HepG2 (cell line): Measurements from ENCODE around the gene CD180. TPM values are rescaled to one million over a fixed set of nuclear protein-coding genes. Genes with fewer than 3 reads are reported as not detected.

Experiments
- ATAC-seq: fragments of 200-7000 bp; cut with Tn5 transposase; 3 replicates; pipeline ENCODE4 v1.9.1; 2020; ENCODE audit warnings: mild to moderate bottlenecking, moderate library complexity
- BruUV-seq: library from RNA; stranded (reverse); fragments of 400-500 nt; replicated peaks from 2 replicates; lab custom pipeline; 2021; lab: Mats Ljungman, UMichigan
- CTCF ChIA-PET: fragments of 300-600 bp; formaldehyde crosslinking; extraction: SDS; loops from one replicate; lab custom pipeline; 2021; ENCODE audit warnings: low total read pairs, inconsistent platforms, low intra/inter-chr PET ratio; lab: Yijun Ruan, JAX
- POLR2A ChIA-PET: fragments of 350-600 bp; sonication (Branson Sonifier 250); formaldehyde crosslinking; loops from one replicate; lab custom pipeline; 2020; ENCODE audit warnings: antibody characterized with exemption, inconsistent platforms; lab: Yijun Ruan, JAX
- DNase-seq: peaks from one replicate; pipeline ENCODE4 v3.0.0-alpha.2; 2015; ENCODE audit warnings: low spot score
- FAIRE-seq: peaks from 3 replicates; lab custom pipeline; 2011; peaks lifted over from hg19 to GRCh38; lab: Jason Lieb, UNC
- H2AFZ ChIP-seq: one replicate; pipeline ENCODE4 v1.6.1; 2011; ENCODE audit warnings: low read length, inconsistent platforms
- H3K27ac ChIP-seq: fragments of 300-600 bp; 3 replicates; pipeline ENCODE4 v1.8.0; 2011; ENCODE audit warnings: mixed run types, mild to moderate bottlenecking, mixed read lengths, low read length, inconsistent platforms; ENCODE audit not compliant: insufficient read depth; ENCODE audit errors: extremely low read length
- H3K27me3 ChIP-seq, 2 experiments: fragments of 200-600 bp in 1 of 2; 2 replicates in 1 of 2; 3 replicates in 1 of 2; pipeline versions ENCODE4 v1.6.0 to v1.8.0; 2011; ENCODE audit warnings: low read length in 2 of 2, mild to moderate bottlenecking in 2 of 2, moderate library complexity in 2 of 2, inconsistent platforms in 1 of 2; ENCODE audit not compliant: insufficient read depth in 2 of 2, control insufficient read depth in 1 of 2
- H3K36me3 ChIP-seq, 2 experiments: fragments of 200-600 bp in 1 of 2; replicated peaks in 1 of 2; 2 replicates in 1 of 2; 3 replicates in 1 of 2; pipeline versions ENCODE4 v1.5.1 to v1.8.0; 2011; ENCODE audit warnings: low read length in 2 of 2, inconsistent platforms in 1 of 2; ENCODE audit not compliant: insufficient read depth in 2 of 2, control insufficient read depth in 1 of 2
- H3K4me1 ChIP-seq: 2 replicates; pipeline ENCODE4 v1.5.1; 2012; ENCODE audit warnings: low read length, inconsistent platforms; ENCODE audit not compliant: insufficient read depth
- H3K4me2 ChIP-seq: 2 replicates; pipeline ENCODE4 v1.6.0; 2011; ENCODE audit warnings: low read depth, low read length, inconsistent platforms
- H3K4me3 ChIP-seq, 3 experiments: fragments of 200-600 bp in 1 of 3; sonication (generic), shearing (Covaris generic) in 1 of 3; replicated peaks in 1 of 3; 2 replicates each; pipeline ENCODE4 v1.5.1; 2011 to 2016; ENCODE audit warnings: low read length in 3 of 3, inconsistent platforms in 2 of 3, low read depth in 2 of 3, mild to moderate bottlenecking in 2 of 3, control low read depth in 1 of 3, mixed read lengths in 1 of 3; ENCODE audit not compliant: insufficient read depth in 1 of 3
- H3K79me2 ChIP-seq: one replicate; pipeline ENCODE4 v1.6.1; 2011; ENCODE audit warnings: low read length, inconsistent platforms; ENCODE audit not compliant: insufficient read depth
- H3K9ac ChIP-seq: 2 replicates; pipeline ENCODE4 v1.6.0; 2011; ENCODE audit warnings: mild to moderate bottlenecking, low read depth, low read length, inconsistent platforms; ENCODE audit not compliant: insufficient read depth
- H3K9me3 ChIP-seq: 2 replicates; pipeline ENCODE4 v1.5.1; 2012; ENCODE audit warnings: mild to moderate bottlenecking, low read length
- H4K20me1 ChIP-seq: 2 replicates; pipeline ENCODE4 v1.6.0; 2011; ENCODE audit warnings: inconsistent platforms, mild to moderate bottlenecking, low read length, moderate library complexity; ENCODE audit not compliant: insufficient read depth
- KDM1A ChIP-seq: IDR thresholded peaks from 2 replicates; pipeline ENCODE4 v1.6.1; 2016; ENCODE audit warnings: missing compliant biosample characterization
- PITX1 ChIP-seq: sonication (generic); formaldehyde crosslinking; IDR thresholded peaks from 2 replicates; pipeline ENCODE4 v1.5.1; 2020; ENCODE audit warnings: mild to moderate bottlenecking, missing genetic modification reagents
- RAD51 ChIP-seq: fragments of 450-650 bp; IDR thresholded peaks from 2 replicates; pipeline ENCODE4 v1.6.1; 2016; ENCODE audit warnings: borderline replicate concordance
- SMYD3 ChIP-seq: sonication (generic); formaldehyde crosslinking; IDR thresholded peaks from 2 replicates; pipeline ENCODE4 v1.8.1; 2023; ENCODE audit warnings: mild to moderate bottlenecking, missing genetic modification reagents
- ZFP36L1 ChIP-seq: sonication (generic); formaldehyde crosslinking; IDR thresholded peaks from 2 replicates; pipeline ENCODE4 v1.8.0; 2022; ENCODE audit warnings: mild to moderate bottlenecking, missing genetic modification reagents, moderate library complexity
- ZFP82 ChIP-seq: sonication (generic); formaldehyde crosslinking; IDR thresholded peaks from 2 replicates; pipeline ENCODE4 v1.5.1; 2020; ENCODE audit warnings: mild to moderate bottlenecking, missing genetic modification reagents, borderline replicate concordance
- ZNF225 ChIP-seq: sonication (generic); formaldehyde crosslinking; IDR thresholded peaks from 2 replicates; pipeline ENCODE4 v1.4.0; 2020; ENCODE audit warnings: mild to moderate bottlenecking, missing genetic modification reagents
- ZNF558 ChIP-seq: sonication (generic); formaldehyde crosslinking; IDR thresholded peaks from 2 replicates; pipeline ENCODE4 v1.9.0; 2022; ENCODE audit warnings: mild to moderate bottlenecking, missing genetic modification reagents, borderline replicate concordance
- ZNF674 ChIP-seq: sonication (generic); formaldehyde crosslinking; IDR thresholded peaks from 2 replicates; pipeline ENCODE4 v1.5.0; 2020; ENCODE audit warnings: low read depth, mild to moderate bottlenecking, missing genetic modification reagents
- WGBS: methylation state at CpG from one replicate; pipeline ENCODE4 v1.1.6; 2017; ENCODE audit warnings: low lambda C conversion rate; 5-methylcytosine and 5-hydroxymethylcytosine counted together
- in situ Hi-C: cut with HindIII; loops from 2 replicates; pipeline ENCODE4 v1.10.0; 2017; ENCODE audit warnings: low pct_unique_long_range_greater_than_20kb; ENCODE audit not compliant: extremely low pct_ligation_motif_present
- intact Hi-C: fragments of 100-400 bp; cut with micrococcal nuclease; formaldehyde crosslinking; loops from one replicate; pipeline ENCODE4 v1.10.0; 2022; ENCODE audit not compliant: unreplicated experiment
- polyA plus RNA-seq, 8 experiments: library from polyadenylated mRNA; depleted of rRNA in 3 of 8; stranded (reverse) in 7 of 8; unstranded in 1 of 8; fragments of >200 nt; fragmentation: Illumina TruSeq in 4 of 8; extraction: Trizol in 4 of 8; gene quantifications; 2 replicates each; pipeline versions ENCODE4 v1.2.1 to v1.2.3, GENCODE V29; 2011 to 2016; ENCODE audit warnings: low read depth in 4 of 8, missing spikeins in 1 of 8, mixed read lengths in 1 of 8; ENCODE audit not compliant: insufficient read depth in 1 of 8
- total RNA-seq, 5 experiments: library from RNA; depleted of rRNA; stranded (reverse); fragments of >200 nt; fragmentation: Illumina TruSeq; extraction: Trizol; gene quantifications; 2 replicates each; pipeline ENCODE4 v1.2.3, GENCODE V29; 2016; ENCODE audit warnings: low read depth in 1 of 5
- TF ChIP-seq, protein P1 (sequence below): sonication (generic); formaldehyde crosslinking; conservative IDR thresholded peaks from 2 replicates; pipeline ENCODE4 v1.4.0; 2020; ENCODE audit warnings: missing genetic modification reagents
- TF ChIP-seq, protein P2 (sequence below), 2 experiments: sonication (generic) in 1 of 2; formaldehyde crosslinking in 1 of 2; IDR thresholded peaks; 2 replicates each; pipeline versions ENCODE4 v1.5.1 to v1.6.1; 2011 to 2020; ENCODE audit warnings: borderline replicate concordance in 1 of 2, low read depth in 1 of 2, low read length in 1 of 2, mild to moderate bottlenecking in 1 of 2, missing genetic modification reagents in 1 of 2, moderate library complexity in 1 of 2

The CD180 gene
- total and polyA plus RNA-seq, 2 of the 13 experiments (the other 11 are each of a cell fraction or from before 2014, with no cell fraction given): not detected

DNA sequence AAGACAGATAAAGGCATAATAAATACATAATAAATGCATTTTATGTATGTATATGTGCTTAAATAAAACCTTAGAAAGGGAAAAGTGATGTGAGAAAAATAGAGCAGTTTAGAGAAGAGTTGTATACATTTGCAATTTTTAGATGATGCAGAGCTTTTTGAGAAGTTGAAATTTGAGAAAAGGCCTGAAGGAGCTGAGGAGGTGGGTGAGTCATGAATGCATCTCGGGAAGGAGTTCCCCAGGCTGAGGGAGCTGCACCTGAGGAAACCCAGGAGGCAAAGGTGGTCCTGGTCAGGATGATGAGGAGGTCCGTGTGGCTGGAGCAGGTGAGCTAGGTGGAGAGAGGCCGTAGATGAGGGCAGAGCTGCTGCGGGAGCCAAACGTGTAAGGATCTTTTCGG is 17.4 kb upstream of the CD180 start:
- in situ Hi-C loops: loop anchor here (5.0 to 10.0 kb wide), 3 partner anchors 57 to 909 kb away; no protein-coding TSS in a partner anchor
- FAIRE-seq (no peak), DNase-seq (no peak), ATAC-seq (no peak)
- Histone ChIP-seq H3K27me3 (no peaks in the 10 kb centered on the region), H3K27ac (no peak overlapping the region), H3K4me3 (no peak overlapping the region), H3K9me3 (no peaks in the 10 kb centered on the region), H4K20me1 (no peaks in the 10 kb centered on the region), H3K79me2 (no peaks in the 10 kb centered on the region), H3K9ac (no peak overlapping the region), H3K4me1 (peaks cover 27% of the 10 kb centered on the region), H2AFZ (no peak overlapping the region), H3K36me3 (no peaks in the 10 kb centered on the region), H3K4me2 (no peak overlapping the region)
- CTCF ChIA-PET: no interaction called here
- BruUV-seq: no TSS peak
- no peak for TF ChIP-seq RAD51
- no peak for TF ChIP-seq ZNF225 (CRISPR knock-in tag)
- TF ChIP-seq, protein P1, sequence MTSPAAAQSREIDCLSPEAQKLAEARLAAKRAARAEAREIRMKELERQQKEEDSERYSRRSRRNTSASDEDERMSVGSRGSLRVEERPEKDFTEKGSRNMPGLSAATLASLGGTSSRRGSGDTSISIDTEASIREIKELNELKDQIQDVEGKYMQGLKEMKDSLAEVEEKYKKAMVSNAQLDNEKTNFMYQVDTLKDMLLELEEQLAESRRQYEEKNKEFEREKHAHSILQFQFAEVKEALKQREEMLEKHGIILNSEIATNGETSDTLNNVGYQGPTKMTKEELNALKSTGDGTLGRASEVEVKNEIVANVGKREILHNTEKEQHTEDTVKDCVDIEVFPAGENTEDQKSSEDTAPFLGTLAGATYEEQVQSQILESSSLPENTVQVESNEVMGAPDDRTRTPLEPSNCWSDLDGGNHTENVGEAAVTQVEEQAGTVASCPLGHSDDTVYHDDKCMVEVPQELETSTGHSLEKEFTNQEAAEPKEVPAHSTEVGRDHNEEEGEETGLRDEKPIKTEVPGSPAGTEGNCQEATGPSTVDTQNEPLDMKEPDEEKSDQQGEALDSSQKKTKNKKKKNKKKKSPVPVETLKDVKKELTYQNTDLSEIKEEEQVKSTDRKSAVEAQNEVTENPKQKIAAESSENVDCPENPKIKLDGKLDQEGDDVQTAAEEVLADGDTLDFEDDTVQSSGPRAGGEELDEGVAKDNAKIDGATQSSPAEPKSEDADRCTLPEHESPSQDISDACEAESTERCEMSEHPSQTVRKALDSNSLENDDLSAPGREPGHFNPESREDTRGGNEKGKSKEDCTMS (CRISPR knock-in tag): no peak
- TF ChIP-seq ZNF558 (CRISPR knock-in tag): no peak
- TF ChIP-seq KDM1A: no peak
- no peak for TF ChIP-seq ZFP36L1 (CRISPR knock-in tag)
- POLR2A ChIA-PET: no interaction called here
- intact Hi-C loops: no loop called here
- WGBS: 60% methylated on average over 6 of the region's 6 CpGs

DNA sequence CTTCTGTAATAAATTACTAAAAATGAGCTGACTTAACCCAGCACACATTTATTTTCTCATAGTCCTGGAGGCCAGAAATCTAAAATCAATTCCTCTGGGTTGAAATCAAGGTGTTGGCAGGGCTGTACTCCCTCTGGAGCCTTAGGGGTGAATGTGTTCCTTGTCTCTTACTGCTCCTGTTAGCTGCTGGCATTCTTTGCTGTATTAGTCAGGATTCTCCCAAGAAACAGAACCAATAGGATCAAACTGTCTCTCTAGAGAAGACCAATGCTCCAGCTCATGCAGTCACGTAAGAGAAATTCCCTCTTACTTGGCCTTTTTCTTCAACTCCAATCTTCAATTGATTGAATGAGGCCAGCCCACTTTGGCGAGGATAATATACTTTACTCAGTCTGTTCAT is 15.3 kb upstream of the CD180 start:
- H2AFZ ChIP-seq: no peak overlapping the region
- BruUV-seq: no TSS peak
- no peaks in the 10 kb centered on the region for H4K20me1 ChIP-seq
- no peak overlapping the region for H3K4me3 ChIP-seq
- no peak overlapping the region for H3K27ac ChIP-seq
- H3K79me2 ChIP-seq: no peaks in the 10 kb centered on the region
- no peaks in the 10 kb centered on the region for H3K9me3 ChIP-seq
- 48% methylated on average over 2 of the region's 2 CpGs for WGBS
- FAIRE-seq: no peak
- H3K4me2 ChIP-seq: no peak overlapping the region
- ChIA-PET CTCF (no interaction called here), POLR2A (no interaction called here)
- in situ Hi-C loops: loop anchor here (5.0 to 10.0 kb wide), 3 partner anchors 55 to 907 kb away; no protein-coding TSS in a partner anchor
- intact Hi-C loops: no loop called here
- no peak for DNase-seq
- no peak overlapping the region for H3K9ac ChIP-seq
- H3K36me3 ChIP-seq: no peaks in the 10 kb centered on the region
- no peak for ATAC-seq
- TF ChIP-seq, protein P2, sequence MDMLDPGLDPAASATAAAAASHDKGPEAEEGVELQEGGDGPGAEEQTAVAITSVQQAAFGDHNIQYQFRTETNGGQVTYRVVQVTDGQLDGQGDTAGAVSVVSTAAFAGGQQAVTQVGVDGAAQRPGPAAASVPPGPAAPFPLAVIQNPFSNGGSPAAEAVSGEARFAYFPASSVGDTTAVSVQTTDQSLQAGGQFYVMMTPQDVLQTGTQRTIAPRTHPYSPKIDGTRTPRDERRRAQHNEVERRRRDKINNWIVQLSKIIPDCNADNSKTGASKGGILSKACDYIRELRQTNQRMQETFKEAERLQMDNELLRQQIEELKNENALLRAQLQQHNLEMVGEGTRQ (IDR thresholded peaks at IDR 0.05; ENCODE audit: low read depth, low read length): no peak
- TF ChIP-seq, protein P2 (CRISPR knock-in tag; IDR thresholded peaks at IDR 0.05; ENCODE audit: borderline replicate concordance): no peak
- no peak for TF ChIP-seq PITX1 (CRISPR knock-in tag)
- no peak for TF ChIP-seq ZNF674 (CRISPR knock-in tag)
- no peak for TF ChIP-seq ZFP82 (CRISPR knock-in tag)
- no peak for TF ChIP-seq SMYD3 (CRISPR knock-in tag)
- no peaks in the 10 kb centered on the region for H3K27me3 ChIP-seq
- peaks cover 28% of the 10 kb centered on the region for H3K4me1 ChIP-seq
